Measurements from ENCODE around the gene ABCG8. TPM values are rescaled to one million over a fixed set of nuclear protein-coding genes. Genes with fewer than 3 reads are reported as not detected.

The ABCG8 gene
- total and polyA plus RNA-seq, 2 donors (not counting 1 experiment from before 2014, with no cell fraction given) = not detected

GRCh38 chr2:43898134-43898837, 59.5 kb downstream of the ABCG8 start:
- TF ChIP-seq CTCF (IDR thresholded peaks at IDR 0.05) = no peak
- TF ChIP-seq EZH2 (IDR thresholded peaks at IDR 0.05; ENCODE audit: borderline replicate concordance, insufficient read depth, low read depth, low read length, poor library complexity, severe bottlenecking) = no peak
- Histone ChIP-seq H3K27ac (ENCODE audit: low read length in 2 of 2) (no peak overlapping the region), H3K9me3 (ENCODE audit: control extremely low read depth in 1 of 3, control insufficient read depth in 2 of 3, insufficient read depth in 1 of 3, low read length in 2 of 3) (no peaks in the 10 kb centered on the region), H3K27me3 (replicated peaks in 1 of 4; ENCODE audit: control extremely low read depth in 1 of 4, control insufficient read depth in 3 of 4, insufficient read depth in 4 of 4, low read length in 3 of 4) (no peaks in the 10 kb centered on the region), H3K4me1 (ENCODE audit: control insufficient read depth in 2 of 2, insufficient read depth in 2 of 2, low read length in 2 of 2) (no peaks in the 10 kb centered on the region), H3K4me3 (ENCODE audit: control extremely low read depth in 1 of 5, extremely low read depth in 1 of 5, insufficient read depth in 1 of 5, low read depth in 2 of 5, low read length in 4 of 5) (no peak overlapping the region), H4K20me1 (ENCODE audit: control insufficient read depth, insufficient read depth, low read length, poor library complexity, severe bottlenecking) (no peaks in the 10 kb centered on the region), H2AFZ (ENCODE audit: insufficient read depth, low read depth, low read length, poor library complexity, severe bottlenecking) (no peak overlapping the region), H3K9ac (ENCODE audit: low read length) (no peak overlapping the region), H3K4me2 (replicated peaks; ENCODE audit: low read depth, low read length, poor library complexity, severe bottlenecking) (no peak overlapping the region), H3K36me3 (replicated peaks in 1 of 2; ENCODE audit: control extremely low read depth in 1 of 2, control insufficient read depth in 1 of 2, extremely low read depth in 1 of 2, insufficient read depth in 2 of 2, low read length in 1 of 2) (peaks cover 19 to 54% of the 10 kb centered on the region in 2 experiments), H3K79me2 (ENCODE audit: control insufficient read depth, insufficient read depth, low read length) (no peaks in the 10 kb centered on the region)
- Mint-ChIP-seq H3K27ac (no peak overlapping the region), H3K4me3 (no peak overlapping the region), H3K9me3 (ENCODE audit: insufficient read depth) (no peaks in the 10 kb centered on the region), H3K4me1 (no peaks in the 10 kb centered on the region), H3K27me3 (no peaks in the 10 kb centered on the region)
- ChIA-PET POLR2A (no interaction called here), CTCF (no interaction called here)
- DNase-seq (no peak), ATAC-seq (ENCODE audit: low read depth) (no peak)
- over 99% methylated on average over 9 of the region's 11 CpGs for WGBS (ENCODE audit: insufficient coverage)
- intact Hi-C loops (cut with micrococcal nuclease) = no loop called here

- peaks cover 17 to 52% of the 10 kb centered on the region in 2 experiments for H3K36me3 ChIP-seq (replicated peaks in 1 of 2; ENCODE audit: control extremely low read depth in 1 of 2, control insufficient read depth in 1 of 2, extremely low read depth in 1 of 2, insufficient read depth in 2 of 2, low read length in 1 of 2)
- ChIA-PET CTCF (no interaction called here), POLR2A (no interaction called here)
- ATAC-seq (ENCODE audit: low read depth) (no peak), DNase-seq (no peak)
- no peaks in the 10 kb centered on the region for H3K79me2 ChIP-seq (ENCODE audit: control insufficient read depth, insufficient read depth, low read length)
- no peak overlapping the region for H3K27ac ChIP-seq (ENCODE audit: low read length in 2 of 2)
- Mint-ChIP-seq H3K9me3 (ENCODE audit: insufficient read depth) (no peaks in the 10 kb centered on the region), H3K27ac (no peak overlapping the region), H3K4me1 (no peaks in the 10 kb centered on the region), H3K4me3 (no peak overlapping the region), H3K27me3 (no peaks in the 10 kb centered on the region)
- intact Hi-C loops (cut with micrococcal nuclease) = no loop called here
- H3K4me2 ChIP-seq (replicated peaks; ENCODE audit: low read depth, low read length, poor library complexity, severe bottlenecking) = no peak overlapping the region
- 93% methylated on average over 9 of the region's 11 CpGs for WGBS (ENCODE audit: insufficient coverage)
- no peak overlapping the region for H3K9ac ChIP-seq (ENCODE audit: low read length)
- H3K27me3 ChIP-seq (replicated peaks in 1 of 4; ENCODE audit: control extremely low read depth in 1 of 4, control insufficient read depth in 3 of 4, insufficient read depth in 4 of 4, low read length in 3 of 4) = no peaks in the 10 kb centered on the region
- H3K4me3 ChIP-seq (ENCODE audit: control extremely low read depth in 1 of 5, extremely low read depth in 1 of 5, insufficient read depth in 1 of 5, low read depth in 2 of 5, low read length in 4 of 5) = no peak overlapping the region
- TF ChIP-seq EZH2 (IDR thresholded peaks at IDR 0.05; ENCODE audit: borderline replicate concordance, insufficient read depth, low read depth, low read length, poor library complexity, severe bottlenecking) (no peak), CTCF (IDR thresholded peaks at IDR 0.05) (no peak)
- no peak overlapping the region for H2AFZ ChIP-seq (ENCODE audit: insufficient read depth, low read depth, low read length, poor library complexity, severe bottlenecking)
- no peaks in the 10 kb centered on the region for H4K20me1 ChIP-seq (ENCODE audit: control insufficient read depth, insufficient read depth, low read length, poor library complexity, severe bottlenecking)
- H3K9me3 ChIP-seq (ENCODE audit: control extremely low read depth in 1 of 3, control insufficient read depth in 2 of 3, insufficient read depth in 1 of 3, low read length in 2 of 3) = no peaks in the 10 kb centered on the region
- no peaks in the 10 kb centered on the region for H3K4me1 ChIP-seq (ENCODE audit: control insufficient read depth in 2 of 2, insufficient read depth in 2 of 2, low read length in 2 of 2)
Observed at GRCh38 chr2:43898838-43899346, 60.1 kb downstream of the ABCG8 start.

All from B cell (primary cell).